Tibial nerve (tissue), 4 donors: Measurements from ENCODE around the gene CAMTA1.

Experiments
- EP300 ChIP-seq, 2 donors: sonication (generic); formaldehyde crosslinking; IDR thresholded peaks; one replicate each; pipeline ENCODE4 v1.6.1; 2017; ENCODE audit warnings: antibody characterized with exemption in 2 of 2, mild to moderate bottlenecking in 1 of 2
- POLR2A ChIP-seq, 2 donors: fragments of 450-650 bp; IDR thresholded peaks; one replicate each; pipeline ENCODE4 v1.6.1; 2017; ENCODE audit warnings: antibody characterized with exemption in 2 of 2, mild to moderate bottlenecking in 2 of 2, moderate library complexity in 2 of 2
- TF ChIP-seq, protein P1 (sequence below), 5 experiments: fragments of 200-600 bp in 3 of 5; fragments of 450-650 bp in 2 of 5; sonication (generic) in 3 of 5; IDR thresholded peaks; one replicate each; pipeline ENCODE4 v1.5.1; 2016 to 2019; ENCODE audit warnings: antibody characterized with exemption in 5 of 5, mild to moderate bottlenecking in 3 of 5, moderate library complexity in 2 of 5

DNA sequence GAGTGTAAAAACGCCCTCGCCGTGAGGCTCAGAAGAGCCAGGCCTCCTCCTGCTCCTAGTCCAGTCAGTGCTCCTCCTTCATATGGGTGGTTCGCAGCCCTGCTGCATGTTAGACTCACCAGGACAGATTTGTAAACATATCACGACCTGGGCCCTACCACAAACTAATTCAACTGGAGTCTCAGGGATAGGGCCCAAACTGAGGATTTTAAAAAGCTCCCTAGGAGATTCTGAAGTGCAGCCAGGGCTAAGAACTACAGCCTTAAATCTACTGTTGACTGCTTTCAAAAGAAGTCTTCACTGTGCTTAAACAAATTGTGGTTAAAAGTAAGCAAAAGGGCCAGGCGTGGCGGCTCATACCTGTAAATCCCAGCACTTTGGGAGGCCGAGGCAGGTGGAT lies 57.0 kb downstream of the CAMTA1 start:
- TF ChIP-seq POLR2A (IDR thresholded peaks at IDR 0.05) (no peak), EP300 (IDR thresholded peaks at IDR 0.05) (no peak)
- TF ChIP-seq, protein P1, sequence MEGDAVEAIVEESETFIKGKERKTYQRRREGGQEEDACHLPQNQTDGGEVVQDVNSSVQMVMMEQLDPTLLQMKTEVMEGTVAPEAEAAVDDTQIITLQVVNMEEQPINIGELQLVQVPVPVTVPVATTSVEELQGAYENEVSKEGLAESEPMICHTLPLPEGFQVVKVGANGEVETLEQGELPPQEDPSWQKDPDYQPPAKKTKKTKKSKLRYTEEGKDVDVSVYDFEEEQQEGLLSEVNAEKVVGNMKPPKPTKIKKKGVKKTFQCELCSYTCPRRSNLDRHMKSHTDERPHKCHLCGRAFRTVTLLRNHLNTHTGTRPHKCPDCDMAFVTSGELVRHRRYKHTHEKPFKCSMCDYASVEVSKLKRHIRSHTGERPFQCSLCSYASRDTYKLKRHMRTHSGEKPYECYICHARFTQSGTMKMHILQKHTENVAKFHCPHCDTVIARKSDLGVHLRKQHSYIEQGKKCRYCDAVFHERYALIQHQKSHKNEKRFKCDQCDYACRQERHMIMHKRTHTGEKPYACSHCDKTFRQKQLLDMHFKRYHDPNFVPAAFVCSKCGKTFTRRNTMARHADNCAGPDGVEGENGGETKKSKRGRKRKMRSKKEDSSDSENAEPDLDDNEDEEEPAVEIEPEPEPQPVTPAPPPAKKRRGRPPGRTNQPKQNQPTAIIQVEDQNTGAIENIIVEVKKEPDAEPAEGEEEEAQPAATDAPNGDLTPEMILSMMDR (IDR thresholded peaks at IDR 0.05) = no peak
